ENCODE data around the gene ARHGEF4. TPM values are rescaled to one million over a fixed set of nuclear protein-coding genes. Genes with fewer than 3 reads are reported as not detected.

Gene ARHGEF4
- total RNA-seq, 1 donor from 2014 or later: 11.1 TPM

GRCh38 chr2:131046028-131046917 is 209.6 kb downstream of the ARHGEF4 start:
- intact Hi-C loops (cut with DNase I): no loop called here
- Histone ChIP-seq H3K4me1 (no peaks in the 10 kb centered on the region), H3K27me3 (no peaks in the 10 kb centered on the region), H3K9me3 (no peaks in the 10 kb centered on the region), H3K4me3 (no peak overlapping the region), H3K27ac (no peak overlapping the region), H3K36me3 (peaks cover 47% of the 10 kb centered on the region)
- no peak for TF ChIP-seq CTCF (IDR thresholded peaks at IDR 0.05)
- ATAC-seq: peak; percentile 3
- DNase-seq: no peak

GRCh38 chr2:131046918-131047652 is 210.4 kb downstream of the ARHGEF4 start:
- no peaks in the 10 kb centered on the region for H3K27me3 ChIP-seq
- DNase-seq (no peak), ATAC-seq (no peak)
- H3K27ac ChIP-seq: no peak overlapping the region
- H3K36me3 ChIP-seq: peaks cover 55% of the 10 kb centered on the region
- TF ChIP-seq CTCF (IDR thresholded peaks at IDR 0.05): no peak
- H3K4me1 ChIP-seq: no peaks in the 10 kb centered on the region
- H3K9me3 ChIP-seq: no peaks in the 10 kb centered on the region
- intact Hi-C loops (cut with DNase I): no loop called here
- no peak overlapping the region for H3K4me3 ChIP-seq

GRCh38 chr2:131047920-131048560 is 211.3 kb downstream of the ARHGEF4 start:
- Histone ChIP-seq H3K27me3 (no peaks in the 10 kb centered on the region), H3K4me3 (no peak overlapping the region), H3K36me3 (peaks cover 65% of the 10 kb centered on the region), H3K27ac (no peak overlapping the region), H3K9me3 (no peaks in the 10 kb centered on the region), H3K4me1 (no peaks in the 10 kb centered on the region)
- no peak for DNase-seq
- ATAC-seq: no peak
- intact Hi-C loops (cut with DNase I): no loop called here
- no peak for TF ChIP-seq CTCF (IDR thresholded peaks at IDR 0.05)

- Histone ChIP-seq H3K36me3 (peaks cover 71% of the 10 kb centered on the region), H3K27me3 (no peaks in the 10 kb centered on the region), H3K4me1 (no peaks in the 10 kb centered on the region), H3K27ac (no peak overlapping the region), H3K4me3 (no peak overlapping the region), H3K9me3 (no peaks in the 10 kb centered on the region)
- intact Hi-C loops (cut with DNase I): no loop called here
- no peak for DNase-seq
- no peak for ATAC-seq
- TF ChIP-seq CTCF (IDR thresholded peaks at IDR 0.05): no peak
Observed at GRCh38 chr2:131048641-131049040, 211.9 kb downstream of the ARHGEF4 start.

- Histone ChIP-seq H3K4me3 (no peak overlapping the region), H3K9me3 (no peaks in the 10 kb centered on the region), H3K36me3 (peaks cover 77% of the 10 kb centered on the region), H3K27me3 (no peaks in the 10 kb centered on the region), H3K27ac (no peak overlapping the region), H3K4me1 (no peaks in the 10 kb centered on the region)
- intact Hi-C loops (cut with DNase I): no loop called here
- ATAC-seq (no peak), DNase-seq (no peak)
- TF ChIP-seq CTCF (IDR thresholded peaks at IDR 0.05): no peak
Observed at GRCh38 chr2:131049150-131049718, 212.5 kb downstream of the ARHGEF4 start.
